Activated CD4-positive, alpha-beta T cell treated with anti-CD3 and anti-CD28 coated beads, Interleukin-2, amount 10 ng/mL, durations not matched to agents 7 days and 5 days (primary cell): ENCODE data around the gene ATRAID. TPM values are rescaled to one million over a fixed set of nuclear protein-coding genes. Genes with fewer than 3 reads are reported as not detected.
A peak's percentile ranks its signal among the peaks of the same experiment; 100 is the strongest.
"Not testable (repeated sequence)": the region's sequence is repeated elsewhere in the genome, so short reads cannot be mapped to it uniquely, and the experiment has no call there.

ENCODE experiments used
- CTCF ChIA-PET: fragments of 350-600 bp; sonication (Branson Sonifier 250); formaldehyde crosslinking; loops from one replicate; lab custom pipeline; 2021; ENCODE audit warnings: antibody characterized with exemption; lab: Charles Lee
- POLR2A ChIA-PET: fragments of 350-600 bp; sonication (Branson Sonifier 250); formaldehyde crosslinking; loops from one replicate; lab custom pipeline; 2021; ENCODE audit warnings: antibody characterized with exemption; lab: Charles Lee
- DNase-seq: peaks from one replicate; pipeline ENCODE4 v3.0.0-alpha.2; 2020
- H3K27ac Mint-ChIP-seq: one replicate; pipeline ENCODE4 v1.8.0; 2021; ENCODE audit warnings: mild to moderate bottlenecking, moderate library complexity, mixed read lengths
- H3K27me3 Mint-ChIP-seq: one replicate; pipeline ENCODE4 v1.8.0; 2021; ENCODE audit warnings: mixed read lengths
- H3K36me3 Mint-ChIP-seq: one replicate; pipeline ENCODE4 v1.8.0; 2021; ENCODE audit warnings: low read depth, mixed read lengths
- H3K4me1 Mint-ChIP-seq: one replicate; pipeline ENCODE4 v1.8.0; 2021; ENCODE audit warnings: mixed read lengths
- H3K4me3 Mint-ChIP-seq: one replicate; pipeline ENCODE4 v1.8.0; 2021; ENCODE audit warnings: mild to moderate bottlenecking, moderate library complexity, mixed read lengths
- H3K9me3 Mint-ChIP-seq: one replicate; pipeline ENCODE4 v1.8.0; 2021; ENCODE audit warnings: mixed read lengths
- total RNA-seq, 2 experiments: library from RNA; stranded (reverse); gene quantifications; one replicate each; pipeline ENCODE4 v1.2.3, GENCODE V29; 2021

The ATRAID gene
- total RNA-seq, 2 experiments from 2014 or later = 72.5 to 81.8 TPM

- no peak for DNase-seq
- Mint-ChIP-seq H3K4me3 (no peak overlapping the region), H3K27ac (no peak overlapping the region), H3K4me1 (peaks cover 4% of the 10 kb centered on the region), H3K9me3 (no peaks in the 10 kb centered on the region), H3K27me3 (peaks cover 41% of the 10 kb centered on the region), H3K36me3 (no peaks in the 10 kb centered on the region)
- CTCF ChIA-PET = no interaction called here
- POLR2A ChIA-PET = no interaction called here
Measured at GRCh38 chr2:27179344-27180000, 32.4 kb upstream of the ATRAID start.

GRCh38 chr2:27182346-27182745 is 29.5 kb upstream of the ATRAID start:
- CTCF ChIA-PET = interaction anchor here (0.6 to 1.3 kb wide), 2 partner anchors 166 to 1175 kb away, joined by 3 to 4 read pairs; no protein-coding TSS in a partner anchor
- no peak overlapping the region for H3K27ac Mint-ChIP-seq
- no peak for DNase-seq
- peaks cover 4% of the 10 kb centered on the region for H3K4me1 Mint-ChIP-seq
- no peaks in the 10 kb centered on the region for H3K9me3 Mint-ChIP-seq
- H3K36me3 Mint-ChIP-seq = no peaks in the 10 kb centered on the region
- POLR2A ChIA-PET = no interaction called here
- H3K4me3 Mint-ChIP-seq = no peak overlapping the region
- peaks cover 44% of the 10 kb centered on the region for H3K27me3 Mint-ChIP-seq

- peaks cover 34% of the 10 kb centered on the region for H3K27me3 Mint-ChIP-seq
- peaks cover 2% of the 10 kb centered on the region for H3K4me1 Mint-ChIP-seq
- no peaks in the 10 kb centered on the region for H3K9me3 Mint-ChIP-seq
- no peak overlapping the region for H3K27ac Mint-ChIP-seq
- CTCF ChIA-PET = no interaction called here
- no peak overlapping the region for H3K4me3 Mint-ChIP-seq
- POLR2A ChIA-PET = no interaction called here
- DNase-seq = no peak
- H3K36me3 Mint-ChIP-seq = no peaks in the 10 kb centered on the region
Measured at GRCh38 chr2:27184115-27184514, 27.7 kb upstream of the ATRAID start.

- CTCF ChIA-PET = interaction anchor here (0.6 to 1.4 kb wide), 3 partner anchors 16 to 224 kb away, joined by 3 read pairs; no protein-coding TSS in a partner anchor
- peaks cover 2% of the 10 kb centered on the region for H3K4me1 Mint-ChIP-seq
- peaks cover 26% of the 10 kb centered on the region for H3K27me3 Mint-ChIP-seq
- H3K36me3 Mint-ChIP-seq = no peaks in the 10 kb centered on the region
- no peak overlapping the region for H3K4me3 Mint-ChIP-seq
- no peak overlapping the region for H3K27ac Mint-ChIP-seq
- POLR2A ChIA-PET = no interaction called here
- DNase-seq = no peak
- no peaks in the 10 kb centered on the region for H3K9me3 Mint-ChIP-seq
Measured at GRCh38 chr2:27185331-27186026, 26.4 kb upstream of the ATRAID start.

GRCh38 chr2:27186613-27187345 is 25.1 kb upstream of the ATRAID start:
- no peaks in the 10 kb centered on the region for H3K9me3 Mint-ChIP-seq
- DNase-seq = no peak
- H3K4me3 Mint-ChIP-seq = no peak overlapping the region
- H3K36me3 Mint-ChIP-seq = no peaks in the 10 kb centered on the region
- peaks cover 19% of the 10 kb centered on the region for H3K27me3 Mint-ChIP-seq
- ChIA-PET POLR2A (no interaction called here), CTCF (interaction anchor here (0.6 to 1.5 kb wide), 5 partner anchors 14 to 357 kb away, joined by 3 to 4 read pairs (median 3); no protein-coding TSS in a partner anchor)
- peaks cover 2% of the 10 kb centered on the region for H3K4me1 Mint-ChIP-seq
- H3K27ac Mint-ChIP-seq = no peak overlapping the region

- Mint-ChIP-seq H3K9me3 (no peaks in the 10 kb centered on the region), H3K27me3 (peaks cover 8% of the 10 kb centered on the region), H3K4me3 (no peak overlapping the region), H3K27ac (no peak overlapping the region), H3K36me3 (no peaks in the 10 kb centered on the region), H3K4me1 (no peaks in the 10 kb centered on the region)
- ChIA-PET CTCF (interaction anchor here (0.6 kb wide), 1 partner anchor 274 kb away, joined by 3 read pairs; no protein-coding TSS in a partner anchor), POLR2A (no interaction called here)
- DNase-seq = no peak
Measured at GRCh38 chr2:27189989-27190388, 21.9 kb upstream of the ATRAID start.

- DNase-seq = peak; percentile 61
- Mint-ChIP-seq H3K27me3 (peaks cover 2% of the 10 kb centered on the region), H3K4me1 (no peaks in the 10 kb centered on the region), H3K36me3 (no peaks in the 10 kb centered on the region), H3K27ac (no peak overlapping the region), H3K9me3 (no peaks in the 10 kb centered on the region), H3K4me3 (no peak overlapping the region)
- CTCF ChIA-PET = interaction anchor here (1.0 to 1.6 kb wide), 6 partner anchors 9 to 269 kb away, joined by 3 to 4 read pairs (median 4); no protein-coding TSS in a partner anchor
- POLR2A ChIA-PET = interaction anchor here (0.6 kb wide), 1 partner anchor 88 kb away, joined by 3 read pairs; no protein-coding TSS in a partner anchor
Measured at GRCh38 chr2:27191070-27191829, 20.6 kb upstream of the ATRAID start.

GRCh38 chr2:27194538-27195354 is 17.1 kb upstream of the ATRAID start:
- Mint-ChIP-seq H3K36me3 (no peaks in the 10 kb centered on the region), H3K4me3 (no peak overlapping the region), H3K4me1 (no peaks in the 10 kb centered on the region), H3K9me3 (no peaks in the 10 kb centered on the region), H3K27ac (no peak overlapping the region), H3K27me3 (peaks cover 2% of the 10 kb centered on the region)
- ChIA-PET CTCF (interaction anchor here (1.0 kb wide), 1 partner anchor 178 kb away, joined by 3 read pairs; no protein-coding TSS in a partner anchor), POLR2A (no interaction called here)
- DNase-seq = no peak

- DNase-seq, H3K4me1 Mint-ChIP-seq, CTCF ChIA-PET, H3K27ac Mint-ChIP-seq, H3K4me3 Mint-ChIP-seq, POLR2A ChIA-PET, H3K9me3 Mint-ChIP-seq, H3K27me3 Mint-ChIP-seq, H3K36me3 Mint-ChIP-seq: not testable (repeated sequence)
Measured at GRCh38 chr2:27195799-27196198, 16.0 kb upstream of the ATRAID start.

GRCh38 chr2:27198068-27198467 is 13.8 kb upstream of the ATRAID start:
- H3K4me1 Mint-ChIP-seq, H3K27ac Mint-ChIP-seq, POLR2A ChIA-PET, H3K9me3 Mint-ChIP-seq, H3K36me3 Mint-ChIP-seq, H3K27me3 Mint-ChIP-seq, DNase-seq, H3K4me3 Mint-ChIP-seq: not testable (repeated sequence)
- CTCF ChIA-PET = interaction anchor here (2.1 kb wide), 1 partner anchor 46 kb away, joined by 4 read pairs; no protein-coding TSS in a partner anchor

- CTCF ChIA-PET = interaction anchor here (1.3 kb wide), 1 partner anchor 29 kb away, joined by 3 read pairs; no protein-coding TSS in a partner anchor
- no peak for DNase-seq
- Mint-ChIP-seq H3K4me1 (no peaks in the 10 kb centered on the region), H3K27me3 (no peaks in the 10 kb centered on the region), H3K36me3 (peaks cover 1% of the 10 kb centered on the region), H3K9me3 (no peaks in the 10 kb centered on the region), H3K4me3 (no peak overlapping the region), H3K27ac (no peak overlapping the region)
- POLR2A ChIA-PET = interaction anchor here (0.7 kb wide), 1 partner anchor 378 kb away, joined by 9 read pairs; no protein-coding TSS in a partner anchor
Measured at GRCh38 chr2:27198627-27199026, 13.2 kb upstream of the ATRAID start.
